IMR-90 (cell line): ENCODE measurements around the gene SPATA2L. TPM values are rescaled to one million over a fixed set of nuclear protein-coding genes. Genes with fewer than 3 reads are reported as not detected.

ENCODE experiments used
- ATAC-seq: fragments of 200-7000 bp; cut with Tn5 transposase; 2 replicates; pipeline ENCODE4 v1.9.1; 2020; ENCODE audit warnings: low read depth, mild to moderate bottlenecking, moderate library complexity
- BruUV-seq: library from RNA; stranded (reverse); fragments of 400-500 nt; replicated peaks from 2 replicates; lab custom pipeline; 2021; lab: Mats Ljungman, UMichigan
- CTCF ChIA-PET: fragments of 300-600 bp; formaldehyde crosslinking; extraction: SDS; loops from one replicate; lab custom pipeline; 2021; ENCODE audit warnings: antibody characterized with exemption; lab: Yijun Ruan, JAX
- POLR2A ChIA-PET: fragments of 300-600 bp; sonication (Branson Sonifier 250); formaldehyde crosslinking; loops from one replicate; lab custom pipeline; 2022; ENCODE audit warnings: antibody characterized with exemption; ENCODE audit not compliant: unreplicated experiment; lab: Charles Lee
- DNase-seq: peaks from one replicate; pipeline ENCODE4 v3.0.0; 2013
- H2AFZ ChIP-seq: replicated peaks from 2 replicates; pipeline ENCODE3; 2013; ENCODE audit warnings: low read length, mild to moderate bottlenecking; ENCODE audit not compliant: poor library complexity
- H2AK5ac ChIP-seq: 2 replicates; pipeline ENCODE4 v1.6.1; 2013; ENCODE audit warnings: low read depth, low read length, inconsistent platforms
- H2AK9ac ChIP-seq: replicated peaks from 2 replicates; pipeline ENCODE3; 2013; ENCODE audit warnings: mild to moderate bottlenecking, low read depth, low read length, moderate library complexity; ENCODE audit not compliant: poor library complexity
- H2BK120ac ChIP-seq: 2 replicates; pipeline ENCODE4 v1.6.1; 2013; ENCODE audit warnings: low read depth, low read length, inconsistent platforms
- H2BK15ac ChIP-seq: 3 replicates; pipeline ENCODE4 v1.6.1; 2013; ENCODE audit warnings: low read depth, low read length, inconsistent platforms
- H2BK20ac ChIP-seq: 2 replicates; pipeline ENCODE4 v1.6.1; 2013; ENCODE audit warnings: low read depth, mild to moderate bottlenecking, inconsistent platforms, low read length, moderate library complexity
- H2BK5ac ChIP-seq: 2 replicates; pipeline ENCODE4 v1.6.1; 2013; ENCODE audit warnings: mild to moderate bottlenecking, low read depth, low read length, inconsistent platforms; ENCODE audit not compliant: poor library complexity, severe bottlenecking
- H3K14ac ChIP-seq: replicated peaks from 2 replicates; pipeline ENCODE4 v1.6.1; 2013; ENCODE audit warnings: low read depth, low read length, inconsistent platforms
- H3K18ac ChIP-seq: 2 replicates; pipeline ENCODE4 v1.6.1; 2013; ENCODE audit warnings: low read depth, low read length, control low read depth
- H3K23ac ChIP-seq: 2 replicates; pipeline ENCODE4 v1.6.1; 2013; ENCODE audit warnings: low read depth, low read length, inconsistent platforms
- H3K27ac ChIP-seq: 2 replicates; pipeline ENCODE4 v1.5.1; 2013; ENCODE audit warnings: mild to moderate bottlenecking, control low read depth, low read length; ENCODE audit not compliant: insufficient read depth
- H3K27me3 ChIP-seq: 2 replicates; pipeline ENCODE4 v1.6.1; 2013; ENCODE audit warnings: low read length; ENCODE audit not compliant: control insufficient read depth, insufficient read depth
- H3K36me3 ChIP-seq: 2 replicates; pipeline ENCODE4 v1.6.1; 2013; ENCODE audit warnings: low read length, mixed read lengths; ENCODE audit not compliant: control insufficient read depth, insufficient read depth
- H3K4ac ChIP-seq: 2 replicates; pipeline ENCODE4 v1.6.1; 2013; ENCODE audit warnings: low read depth, low read length, inconsistent platforms
- H3K4me1 ChIP-seq: 2 replicates; pipeline ENCODE4 v1.6.1; 2013; ENCODE audit warnings: low read length, mixed read lengths; ENCODE audit not compliant: control insufficient read depth, insufficient read depth
- H3K4me2 ChIP-seq: 2 replicates; pipeline ENCODE4 v1.6.1; 2013; ENCODE audit warnings: low read depth, mild to moderate bottlenecking, control low read depth, low read length, moderate library complexity
- H3K4me3 ChIP-seq: 2 replicates; pipeline ENCODE4 v1.5.1; 2013; ENCODE audit warnings: low read depth, mild to moderate bottlenecking, control low read depth, low read length, moderate library complexity; ENCODE audit not compliant: insufficient read depth
- H3K56ac ChIP-seq: 2 replicates; pipeline ENCODE4 v1.6.1; 2013; ENCODE audit warnings: low read length, inconsistent platforms; ENCODE audit not compliant: insufficient read depth; ENCODE audit errors: extremely low read depth
- H3K79me1 ChIP-seq, 2 experiments: 2 replicates each; pipeline ENCODE4 v1.6.1; 2013; ENCODE audit warnings: low read length in 2 of 2, inconsistent platforms in 1 of 2, low read depth in 1 of 2
- H3K9ac ChIP-seq: 2 replicates; pipeline ENCODE4 v1.6.1; 2013; ENCODE audit warnings: low read depth, low read length, control low read depth
- H3K9me1 ChIP-seq: 2 replicates; pipeline ENCODE4 v1.6.1; 2013; ENCODE audit warnings: low read length, inconsistent platforms; ENCODE audit not compliant: insufficient read depth
- H3K9me3 ChIP-seq: 2 replicates; pipeline ENCODE4 v1.6.1; 2013; ENCODE audit warnings: low read length; ENCODE audit not compliant: control insufficient read depth, insufficient read depth
- H4K20me1 ChIP-seq: 2 replicates; pipeline ENCODE4 v1.6.1; 2013; ENCODE audit warnings: low read length, inconsistent platforms; ENCODE audit not compliant: insufficient read depth
- H4K5ac ChIP-seq: 2 replicates; pipeline ENCODE4 v1.6.1; 2013; ENCODE audit warnings: mild to moderate bottlenecking, low read depth, low read length, control low read depth
- H4K8ac ChIP-seq, 2 experiments: 2 replicates each; pipeline ENCODE4 v1.6.1; 2013; ENCODE audit warnings: low read depth in 2 of 2, low read length in 2 of 2, control low read depth in 1 of 2, inconsistent platforms in 1 of 2
- H4K91ac ChIP-seq: 2 replicates; pipeline ENCODE4 v1.6.1; 2013; ENCODE audit warnings: low read depth, low read length, inconsistent platforms; ENCODE audit not compliant: insufficient read depth
- CHD1 ChIP-seq: IDR thresholded peaks from 2 replicates; pipeline ENCODE4 v1.6.1; 2012; ENCODE audit warnings: low read depth, low read length, improper control_type of control experiment
- FOS ChIP-seq: fragments of 150-350 bp; IDR thresholded peaks from 2 replicates; pipeline ENCODE4 v1.6.1; 2016; ENCODE audit warnings: low read depth, low read length
- NFE2L2 ChIP-seq: fragments of 150-350 bp; IDR thresholded peaks from 2 replicates; pipeline ENCODE4 v1.6.1; 2016; ENCODE audit warnings: low read depth, mild to moderate bottlenecking, low read length
- RAD21 ChIP-seq: IDR thresholded peaks from 2 replicates; pipeline ENCODE4 v1.6.1; 2012; ENCODE audit warnings: low read length, improper control_type of control experiment
- RCOR1 ChIP-seq: IDR thresholded peaks from 2 replicates; pipeline ENCODE4 v1.6.1; 2012; ENCODE audit warnings: mild to moderate bottlenecking, low read length, improper control_type of control experiment; ENCODE audit not compliant: insufficient replicate concordance
- RFX5 ChIP-seq: IDR thresholded peaks from 2 replicates; pipeline ENCODE4 v1.8.0; 2012; ENCODE audit warnings: low read depth, mild to moderate bottlenecking, low read length, moderate library complexity
- SMC3 ChIP-seq: fragments of 150-350 bp; IDR thresholded peaks from 2 replicates; pipeline ENCODE4 v1.6.1; 2016; ENCODE audit warnings: low read depth, mild to moderate bottlenecking, antibody characterized with exemption, low read length, moderate library complexity
- WGBS, 2 experiments: methylation state at CpG; one replicate each; pipeline versions ENCODE4 v1.1.5 to v1.1.7; 2013; ENCODE audit warnings: missing lambda C conversion rate in 2 of 2; ENCODE audit not compliant: insufficient read length in 1 of 2; ENCODE audit errors: extremely low coverage in 2 of 2; 5-methylcytosine and 5-hydroxymethylcytosine counted together
- dilution Hi-C: fragments of 300-500 bp; cut with HindIII; formaldehyde crosslinking; loops from one replicate; pipeline ENCODE4 v1.14.3; 2018; ENCODE audit warnings: low sequenced_read_pairs; ENCODE audit not compliant: unreplicated experiment
- in situ Hi-C: fragments of 300-500 bp; cut with MboI; formaldehyde crosslinking; loops from 3 replicates; pipeline ENCODE4 v1.14.3; 2019; ENCODE audit warnings: low sequenced_read_pairs, inconsistent platforms, mixed read lengths
- intact Hi-C: fragments of 100-400 bp; cut with micrococcal nuclease; formaldehyde crosslinking; loops from 2 replicates; pipeline ENCODE4 v1.10.0; 2022
- polyA plus RNA-seq, 3 experiments: library from polyadenylated mRNA; depleted of rRNA; stranded (reverse); fragments of >200 nt; gene quantifications; 2 replicates each; pipeline ENCODE4 v1.2.3, GENCODE V29; 2012; ENCODE audit warnings: low replicate concordance in 1 of 3
- total RNA-seq: library from RNA; depleted of rRNA; stranded (reverse); fragments of >200 nt; gene quantifications from 2 replicates; pipeline ENCODE4 v1.2.3, GENCODE V29; 2012
- TF ChIP-seq, protein P1 (sequence below): fragments of 150-350 bp; IDR thresholded peaks from 2 replicates; pipeline ENCODE4 v1.6.1; 2016; ENCODE audit warnings: low read depth, mild to moderate bottlenecking, low read length, moderate library complexity, borderline replicate concordance
- TF ChIP-seq, protein P2 (sequence below): fragments of 150-350 bp; IDR thresholded peaks from 2 replicates; pipeline ENCODE4 v1.6.1; 2017; ENCODE audit warnings: mild to moderate bottlenecking, antibody characterized with exemption, low read length, low read depth

SPATA2L gene
- total and polyA plus RNA-seq, 2 of the 4 experiments (the other 2 are of a cell fraction), result 4.8 to 6.9 TPM

DNA sequence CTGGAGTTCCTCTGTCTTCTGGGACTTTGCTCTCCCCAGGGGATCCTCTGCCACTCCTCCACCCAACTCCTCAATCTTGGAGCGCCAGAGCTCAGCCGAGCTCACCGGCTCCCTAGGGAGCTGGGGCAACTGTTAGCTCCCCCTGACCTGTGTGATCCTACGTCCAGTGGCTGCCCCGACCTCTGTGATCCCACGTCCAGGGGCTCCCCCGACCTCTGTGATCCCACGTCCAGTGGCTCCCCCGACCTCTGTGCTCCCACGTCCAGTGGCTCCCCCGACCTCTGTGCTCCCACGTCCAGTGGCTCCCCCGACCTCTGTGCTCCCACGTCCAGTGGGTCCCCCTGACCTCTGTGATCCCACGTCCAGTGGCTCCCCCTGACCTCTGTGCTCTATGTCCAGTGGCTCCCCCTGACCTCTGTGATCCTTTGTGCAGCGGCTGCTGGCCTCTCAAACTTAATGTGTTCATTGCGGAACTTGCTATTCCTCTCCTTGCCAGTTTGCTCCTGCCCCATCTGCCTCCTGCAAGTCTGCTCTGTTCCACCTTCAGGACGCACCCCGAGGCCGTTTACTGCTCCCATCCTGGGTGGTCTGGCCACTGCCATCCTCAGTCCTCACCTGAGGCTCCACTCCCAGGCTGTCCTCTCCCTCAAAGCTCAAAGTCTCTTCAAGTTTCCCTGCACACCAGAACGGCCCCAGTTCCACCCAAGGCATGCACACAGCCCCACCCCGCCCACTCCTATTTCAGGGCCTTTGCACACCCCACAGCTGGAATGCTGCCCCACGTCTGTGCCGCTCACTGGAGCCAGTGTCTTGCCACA, 16.4 kb upstream of the SPATA2L start:
- H3K14ac ChIP-seq, result no peak overlapping the region
- no peak overlapping the region for H4K5ac ChIP-seq
- H3K56ac ChIP-seq, result no peak overlapping the region
- no peak for TF ChIP-seq RFX5
- TF ChIP-seq NFE2L2, result no peak
- no peak for TF ChIP-seq FOS
- TF ChIP-seq, protein P1, sequence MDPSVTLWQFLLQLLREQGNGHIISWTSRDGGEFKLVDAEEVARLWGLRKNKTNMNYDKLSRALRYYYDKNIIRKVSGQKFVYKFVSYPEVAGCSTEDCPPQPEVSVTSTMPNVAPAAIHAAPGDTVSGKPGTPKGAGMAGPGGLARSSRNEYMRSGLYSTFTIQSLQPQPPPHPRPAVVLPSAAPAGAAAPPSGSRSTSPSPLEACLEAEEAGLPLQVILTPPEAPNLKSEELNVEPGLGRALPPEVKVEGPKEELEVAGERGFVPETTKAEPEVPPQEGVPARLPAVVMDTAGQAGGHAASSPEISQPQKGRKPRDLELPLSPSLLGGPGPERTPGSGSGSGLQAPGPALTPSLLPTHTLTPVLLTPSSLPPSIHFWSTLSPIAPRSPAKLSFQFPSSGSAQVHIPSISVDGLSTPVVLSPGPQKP, result no peak
- TF ChIP-seq CHD1, result no peak
- TF ChIP-seq RCOR1, result no peak
- TF ChIP-seq RAD21, result no peak
- TF ChIP-seq, protein P2, sequence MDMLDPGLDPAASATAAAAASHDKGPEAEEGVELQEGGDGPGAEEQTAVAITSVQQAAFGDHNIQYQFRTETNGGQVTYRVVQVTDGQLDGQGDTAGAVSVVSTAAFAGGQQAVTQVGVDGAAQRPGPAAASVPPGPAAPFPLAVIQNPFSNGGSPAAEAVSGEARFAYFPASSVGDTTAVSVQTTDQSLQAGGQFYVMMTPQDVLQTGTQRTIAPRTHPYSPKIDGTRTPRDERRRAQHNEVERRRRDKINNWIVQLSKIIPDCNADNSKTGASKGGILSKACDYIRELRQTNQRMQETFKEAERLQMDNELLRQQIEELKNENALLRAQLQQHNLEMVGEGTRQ, result no peak
- TF ChIP-seq SMC3, result no peak
- H3K36me3 ChIP-seq, result peaks cover 10% of the 10 kb centered on the region; the same call in 1 of the 2 replicates
- no peak overlapping the region for H3K4ac ChIP-seq
- H2AK9ac ChIP-seq, result peak overlapping the region; percentile 15
- no peak overlapping the region for H2AK5ac ChIP-seq
- no peak overlapping the region for H2AFZ ChIP-seq
- no TSS peak for BruUV-seq
- H3K9me3 ChIP-seq, result no peaks in the 10 kb centered on the region
- no peaks in the 10 kb centered on the region for H3K9me1 ChIP-seq
- no peak overlapping the region for H4K91ac ChIP-seq
- intact Hi-C loops (no loop called here), dilution Hi-C loops (no loop called here), in situ Hi-C loops (no loop called here)
- no peak overlapping the region for H4K8ac ChIP-seq
- CTCF ChIA-PET, result no interaction called here
- POLR2A ChIA-PET, result no interaction called here
- no peak overlapping the region for H3K9ac ChIP-seq
- WGBS, 2 experiments, result 91% methylated on average over 21 of the region's 24 CpGs; no CpG with 5 or more reads in 1 of the 2 experiments
- no peak overlapping the region for H2BK120ac ChIP-seq
- H3K79me1 ChIP-seq, result peaks cover 17 to 44% of the 10 kb centered on the region in 2 experiments
- no peak overlapping the region for H2BK20ac ChIP-seq
- H3K23ac ChIP-seq, result no peak overlapping the region
- DNase-seq (no peak), ATAC-seq (no peak)
- no peak overlapping the region for H3K18ac ChIP-seq
- H3K27me3 ChIP-seq, result no peaks in the 10 kb centered on the region
- no peak overlapping the region for H3K27ac ChIP-seq
- no peak overlapping the region for H3K4me3 ChIP-seq
- H2BK5ac ChIP-seq, result no peak overlapping the region
- H4K20me1 ChIP-seq, result peaks cover 15% of the 10 kb centered on the region
- peaks cover 13% of the 10 kb centered on the region for H3K4me1 ChIP-seq
- H2BK15ac ChIP-seq, result no peak overlapping the region
- H3K4me2 ChIP-seq, result no peak overlapping the region
